ENCODE data around the gene PDK3.

- TF ChIP-seq EZH2 (IDR thresholded peaks at IDR 0.05; ENCODE audit: insufficient read depth, poor library complexity, severe bottlenecking) (no peak), EZH2phosphoT487 (IDR thresholded peaks at IDR 0.05; ENCODE audit: insufficient read depth, low read depth) (no peak)
These were observed 33.1 kb downstream of the PDK3 start for GRCh38 chrX:24498181-24498580.

Data from GM23248 (cell line).